NCI-H526 (cell line): ENCODE results near the gene KCNQ1.
A peak's percentile ranks its signal among the peaks of the same experiment; 100 is the strongest.

ENCODE experiments used
- DNase-seq, 2 experiments: peaks; one replicate each; lab custom pipeline; 2025; lab: John Stamatoyannopoulos, UW

Gene KCNQ1

GRCh38 chr11:2837651-2838050 is 392.8 kb downstream of the KCNQ1 start:
- DNase-seq = no peak

GRCh38 chr11:2838091-2838490 is 393.3 kb downstream of the KCNQ1 start:
- no peak for DNase-seq

- no peak for DNase-seq
These were observed 394.0 kb downstream of the KCNQ1 start for GRCh38 chr11:2838676-2839294.

GRCh38 chr11:2839395-2839943 is 394.7 kb downstream of the KCNQ1 start:
- no peak for DNase-seq

- no peak for DNase-seq
These were observed 396.8 kb downstream of the KCNQ1 start for GRCh38 chr11:2841411-2842190.

GRCh38 chr11:2842876-2843275 is 398.1 kb downstream of the KCNQ1 start:
- no peak for DNase-seq

GRCh38 chr11:2843551-2843950 is 398.7 kb downstream of the KCNQ1 start:
- peak in 1 of 2 experiments; percentile 72 for DNase-seq

- no peak for DNase-seq
These were observed 399.5 kb downstream of the KCNQ1 start for GRCh38 chr11:2844116-2844842.

- no peak for DNase-seq
These were observed 400.2 kb downstream of the KCNQ1 start for GRCh38 chr11:2844996-2845395.

- peak in 1 of 2 experiments; percentile 35 for DNase-seq
These were observed 401.2 kb downstream of the KCNQ1 start for GRCh38 chr11:2846056-2846455.

GRCh38 chr11:2846470-2846869 is 401.7 kb downstream of the KCNQ1 start:
- no peak for DNase-seq

GRCh38 chr11:2847561-2847960 is 402.8 kb downstream of the KCNQ1 start:
- peak; percentile 61 to 76 for DNase-seq

GRCh38 chr11:2848497-2848896 is 403.7 kb downstream of the KCNQ1 start:
- no peak for DNase-seq

- DNase-seq = no peak
These were observed 405.4 kb downstream of the KCNQ1 start for GRCh38 chr11:2849994-2850770.

- DNase-seq = no peak
These were observed 408.6 kb downstream of the KCNQ1 start for GRCh38 chr11:2853401-2853800.

GRCh38 chr11:2853997-2854560 is 409.3 kb downstream of the KCNQ1 start:
- no peak for DNase-seq

GRCh38 chr11:2855162-2855561 is 410.4 kb downstream of the KCNQ1 start:
- no peak for DNase-seq

GRCh38 chr11:2857276-2857675 is 412.5 kb downstream of the KCNQ1 start:
- DNase-seq = no peak

- DNase-seq = no peak
These were observed 413.1 kb downstream of the KCNQ1 start for GRCh38 chr11:2857918-2858317.

- no peak for DNase-seq
These were observed 414.3 kb downstream of the KCNQ1 start for GRCh38 chr11:2858995-2859698.

- DNase-seq = no peak
These were observed 414.9 kb downstream of the KCNQ1 start for GRCh38 chr11:2859699-2860037.
